ENCODE data around the gene ATXN2. TPM values are rescaled to one million over a fixed set of nuclear protein-coding genes. Genes with fewer than 3 reads are reported as not detected.

ATXN2 gene
- total RNA-seq, 2 experiments from 2014 or later: 21.9 to 23.7 TPM

DNA sequence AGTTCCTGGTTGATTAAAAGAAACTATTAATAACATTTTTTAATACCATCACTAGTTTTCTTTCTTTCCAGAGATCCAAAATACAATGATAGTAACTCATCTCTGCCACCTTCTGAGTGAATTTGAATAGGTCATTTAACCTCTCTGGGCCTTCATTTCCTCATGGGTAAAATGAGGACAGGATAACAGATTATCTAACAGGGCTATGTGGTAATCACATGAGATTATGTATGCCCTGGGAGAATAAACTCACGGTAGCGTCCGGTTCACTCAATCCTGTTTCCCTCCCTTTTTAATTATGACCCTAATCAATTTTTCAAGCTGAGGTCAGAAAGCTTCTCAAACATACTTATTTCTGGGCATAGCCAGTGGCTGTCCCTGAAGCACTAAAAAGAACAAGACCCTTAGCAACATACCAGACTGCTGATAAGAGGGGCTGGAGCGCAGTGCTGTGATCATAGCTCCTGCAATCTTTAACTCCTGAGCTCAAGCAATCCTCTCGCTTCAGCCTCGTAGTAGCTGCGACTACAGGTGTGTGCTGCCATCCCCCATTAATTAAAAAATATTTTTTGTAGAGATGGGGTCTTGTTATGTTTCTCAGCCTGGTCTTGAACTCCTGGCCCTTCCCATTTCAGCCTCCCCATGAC is 24.2 kb downstream of the ATXN2 start:
- DNase-seq: no peak
- POLR2A ChIA-PET: no interaction called here
- H3K36me3 Mint-ChIP-seq (ENCODE audit: low read depth): peaks cover 11% of the 10 kb centered on the region

GRCh38 chr12:111573476-111573875 is 25.6 kb downstream of the ATXN2 start:
- Mint-ChIP-seq H3K4me3 (no peak overlapping the region), H3K4me1 (ENCODE audit: low read depth) (peaks cover 42% of the 10 kb centered on the region), H3K36me3 (ENCODE audit: low read depth) (peaks cover 9% of the 10 kb centered on the region), H3K27ac (no peak overlapping the region), H3K9me3 (no peaks in the 10 kb centered on the region), H3K27me3 (no peaks in the 10 kb centered on the region)
- ChIA-PET POLR2A (no interaction called here), CTCF (interaction anchor here (0.6 kb wide), 1 partner anchor 17 kb away, joined by 3 read pairs; no protein-coding TSS in a partner anchor)
- H3K27me3 ChIP-seq (ENCODE audit: control insufficient read depth in 1 of 2, insufficient read depth in 2 of 2, low read length in 2 of 2): no peaks in the 10 kb centered on the region
- ATAC-seq (ENCODE audit: poor library complexity): no peak
- H3K36me3 ChIP-seq (ENCODE audit: insufficient read depth, low read length): no peaks in the 10 kb centered on the region
- intact Hi-C loops (cut with DNase I, micrococcal nuclease): no loop called here
- no peak overlapping the region for H3K4me3 ChIP-seq (ENCODE audit: low read length)
- DNase-seq: no peak
- H3K4me1 ChIP-seq (ENCODE audit: insufficient read depth, low read length): no peaks in the 10 kb centered on the region
- H3K27ac ChIP-seq (ENCODE audit: low read depth in 1 of 2, low read length in 2 of 2): no peak overlapping the region
- TF ChIP-seq CTCF (IDR thresholded peaks at IDR 0.05): no peak
- H3K9me3 ChIP-seq (ENCODE audit: control insufficient read depth in 1 of 2, insufficient read depth in 1 of 2, low read length in 2 of 2): no peaks in the 10 kb centered on the region

More for the DNA sequence above, 24.2 kb downstream of the ATXN2 start:
- H3K4me3 Mint-ChIP-seq: no peak overlapping the region
- H3K36me3 ChIP-seq (ENCODE audit: insufficient read depth, low read length): no peaks in the 10 kb centered on the region
- H3K27ac Mint-ChIP-seq: no peak overlapping the region
- peaks cover 2% of the 10 kb centered on the region for H3K4me1 ChIP-seq (ENCODE audit: insufficient read depth, low read length)
- peaks cover 32% of the 10 kb centered on the region for H3K4me1 Mint-ChIP-seq (ENCODE audit: low read depth)
- CTCF ChIA-PET: interaction anchor here (0.7 kb wide), 1 partner anchor 1429 kb away, joined by 3 read pairs; no protein-coding TSS in a partner anchor
- no peak for TF ChIP-seq CTCF (IDR thresholded peaks at IDR 0.05)
- intact Hi-C loops (cut with DNase I, micrococcal nuclease): no loop called here
- H3K4me3 ChIP-seq (ENCODE audit: low read length): no peak overlapping the region
- H3K9me3 ChIP-seq (ENCODE audit: control insufficient read depth in 1 of 2, insufficient read depth in 1 of 2, low read length in 2 of 2): no peaks in the 10 kb centered on the region
- no peaks in the 10 kb centered on the region for H3K27me3 Mint-ChIP-seq
- H3K27me3 ChIP-seq (ENCODE audit: control insufficient read depth in 1 of 2, insufficient read depth in 2 of 2, low read length in 2 of 2): no peaks in the 10 kb centered on the region
- no peaks in the 10 kb centered on the region for H3K9me3 Mint-ChIP-seq
- no peak for ATAC-seq (ENCODE audit: poor library complexity)
- H3K27ac ChIP-seq (ENCODE audit: low read depth in 1 of 2, low read length in 2 of 2): no peak overlapping the region

- Histone ChIP-seq H3K27me3 (ENCODE audit: control insufficient read depth in 1 of 2, insufficient read depth in 2 of 2, low read length in 2 of 2) (no peaks in the 10 kb centered on the region), H3K9me3 (ENCODE audit: control insufficient read depth in 1 of 2, insufficient read depth in 1 of 2, low read length in 2 of 2) (no peaks in the 10 kb centered on the region), H3K4me3 (ENCODE audit: low read length) (no peak overlapping the region), H3K27ac (ENCODE audit: low read depth in 1 of 2, low read length in 2 of 2) (no peak overlapping the region), H3K4me1 (ENCODE audit: insufficient read depth, low read length) (no peaks in the 10 kb centered on the region), H3K36me3 (ENCODE audit: insufficient read depth, low read length) (no peaks in the 10 kb centered on the region)
- intact Hi-C loops (cut with DNase I, micrococcal nuclease): no loop called here
- Mint-ChIP-seq H3K27me3 (no peaks in the 10 kb centered on the region), H3K27ac (peak overlapping the region; percentile 5), H3K9me3 (no peaks in the 10 kb centered on the region), H3K4me1 (ENCODE audit: low read depth) (peaks cover 40% of the 10 kb centered on the region), H3K4me3 (no peak overlapping the region), H3K36me3 (ENCODE audit: low read depth) (peaks cover 1% of the 10 kb centered on the region)
- DNase-seq: no peak
- no peak for TF ChIP-seq CTCF (IDR thresholded peaks at IDR 0.05)
- CTCF ChIA-PET: no interaction called here
- POLR2A ChIA-PET: no interaction called here
- ATAC-seq (ENCODE audit: poor library complexity): no peak
Measured at GRCh38 chr12:111570084-111570961, 28.8 kb downstream of the ATXN2 start.

Measured in CD4-positive, alpha-beta T cell (primary cell).